K562 (cell line): ENCODE measurements around the gene AIM2. TPM values are rescaled to one million over a fixed set of nuclear protein-coding genes. Genes with fewer than 3 reads are reported as not detected.
A peak's percentile ranks its signal among the peaks of the same experiment; 100 is the strongest.

Source experiments
- CCNT2 ChIP-seq: IDR thresholded peaks from 2 replicates; pipeline ENCODE4 v1.6.1; 2011; ENCODE audit warnings: borderline replicate concordance, low read depth, mild to moderate bottlenecking, moderate library complexity, mixed read lengths, low read length; ENCODE audit not compliant: insufficient read length; ENCODE audit errors: extremely low read depth
- ETV1 ChIP-seq: fragments of 450-650 bp; conservative IDR thresholded peaks from 2 replicates; pipeline ENCODE4 v1.6.1; 2016; ENCODE audit warnings: missing genetic modification characterization, control low read depth, low read depth, missing compliant biosample characterization
- HMGN3 ChIP-seq: IDR thresholded peaks from 2 replicates; pipeline ENCODE4 v1.6.1; 2011; ENCODE audit warnings: borderline replicate concordance, low read depth, mild to moderate bottlenecking, mixed read lengths, low read length; ENCODE audit not compliant: insufficient read length; ENCODE audit errors: extremely low read depth
- IRF9 ChIP-seq: fragments of 450-650 bp; IDR thresholded peaks from 2 replicates; pipeline ENCODE4 v1.6.1; 2016; ENCODE audit warnings: missing biosample characterization, missing genetic modification characterization
- KDM1A ChIP-seq, 2 experiments: fragments of 450-650 bp; IDR thresholded peaks; 2 replicates each; pipeline ENCODE4 v1.6.1; 2016; ENCODE audit warnings: mild to moderate bottlenecking in 2 of 2
- TEAD4 ChIP-seq, 2 experiments: sonication (generic) in 1 of 2; formaldehyde crosslinking in 1 of 2; IDR thresholded peaks; 2 replicates each; pipeline versions ENCODE4 v1.6.1 to v1.8.0; 2012 to 2022; ENCODE audit warnings: borderline replicate concordance in 1 of 2, inconsistent platforms in 1 of 2, low read length in 1 of 2, mild to moderate bottlenecking in 1 of 2, missing genetic modification reagents in 1 of 2
- ZBTB40 ChIP-seq, 2 experiments: fragments of 450-650 bp in 1 of 2; sonication (generic) in 1 of 2; formaldehyde crosslinking in 1 of 2; IDR thresholded peaks; 2 replicates each; pipeline versions ENCODE4 v1.7.1 to v1.9.0; 2016 to 2022; ENCODE audit warnings: inconsistent platforms in 1 of 2, mild to moderate bottlenecking in 1 of 2, missing genetic modification reagents in 1 of 2
- polyA plus RNA-seq, 8 experiments: library from polyadenylated mRNA; depleted of rRNA in 4 of 8; stranded (reverse) in 5 of 8; unstranded in 3 of 8; fragments of >200 nt; fragmentation: Nextera tagmentation in 2 of 8; fragmentation: Illumina TruSeq in 1 of 8; extraction: Ambion mirVana in 2 of 8; extraction: Trizol in 1 of 8; gene quantifications; 2 replicates each; pipeline versions ENCODE4 v1.2.1 to v1.2.3, GENCODE V29; 2011 to 2014; ENCODE audit warnings: inconsistent platforms in 1 of 8, missing spikeins in 1 of 8
- total RNA-seq, 7 experiments: library from RNA; depleted of rRNA in 6 of 7; stranded (reverse); fragments of >200 nt in 6 of 7; fragmentation: Illumina TruSeq in 2 of 7; extraction: Trizol in 2 of 7; gene quantifications; 2 replicates each; pipeline versions ENCODE4 v1.2.1 to v1.2.3, GENCODE V29; 2011 to 2021; ENCODE audit warnings: low replicate concordance in 1 of 7
- TF ChIP-seq, protein P1 (sequence below), 2 experiments: fragments of 450-650 bp; IDR thresholded peaks; 2 replicates each; pipeline ENCODE4 v1.6.1; 2016

The AIM2 gene
- total and polyA plus RNA-seq, 9 of the 15 experiments (the other 6 are each of a cell fraction or from before 2014, with no cell fraction given) = 0.10 to 0.95 (median 0.22) TPM

DNA sequence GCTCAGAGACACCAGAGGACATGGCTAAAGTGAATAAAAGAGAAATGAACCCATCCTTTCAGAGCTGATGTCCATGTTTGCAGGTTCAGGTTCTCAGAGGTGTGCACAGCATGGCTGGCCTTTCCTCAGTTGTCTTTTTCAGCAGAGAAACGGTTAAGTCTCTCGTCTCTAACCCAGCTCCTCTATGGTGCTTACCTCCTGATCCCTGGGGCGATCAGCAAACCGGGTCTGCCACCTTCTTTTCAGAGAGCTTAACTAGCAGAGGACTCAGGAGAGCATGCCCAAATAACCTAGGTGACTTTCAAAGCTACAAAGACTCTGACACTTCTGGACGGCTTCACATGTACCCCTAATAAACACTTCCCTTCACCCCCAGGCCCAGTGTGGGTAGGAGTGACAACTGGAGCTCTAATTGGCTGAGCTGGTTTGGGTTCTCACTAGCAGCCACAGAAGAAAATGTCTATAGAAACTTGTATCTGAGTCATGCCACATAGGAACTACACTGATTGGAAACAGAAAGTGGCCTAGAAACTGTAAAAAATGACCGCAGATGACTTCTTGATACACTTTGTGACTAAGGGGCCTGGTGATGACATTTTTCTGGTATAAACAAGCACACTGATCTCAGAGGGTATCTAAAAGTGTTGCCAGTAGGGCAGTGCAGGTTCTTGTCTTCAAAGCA is at the start of gene AIM2 (continued):
- peak; percentile 17; the same call in 1 of the 2 replicates for TF ChIP-seq ZBTB40 (IDR thresholded peaks at IDR 0.05)
- TF ChIP-seq ZBTB40 (CRISPR knock-in tag; IDR thresholded peaks at IDR 0.05) = no peak
- no peak for TF ChIP-seq HMGN3
- TF ChIP-seq CCNT2 = peak; percentile 59
- no peak for TF ChIP-seq IRF9 (tag)
- TF ChIP-seq KDM1A (IDR thresholded peaks at IDR 0.05) = peak; percentile 98 to 99
- TF ChIP-seq, protein P1, sequence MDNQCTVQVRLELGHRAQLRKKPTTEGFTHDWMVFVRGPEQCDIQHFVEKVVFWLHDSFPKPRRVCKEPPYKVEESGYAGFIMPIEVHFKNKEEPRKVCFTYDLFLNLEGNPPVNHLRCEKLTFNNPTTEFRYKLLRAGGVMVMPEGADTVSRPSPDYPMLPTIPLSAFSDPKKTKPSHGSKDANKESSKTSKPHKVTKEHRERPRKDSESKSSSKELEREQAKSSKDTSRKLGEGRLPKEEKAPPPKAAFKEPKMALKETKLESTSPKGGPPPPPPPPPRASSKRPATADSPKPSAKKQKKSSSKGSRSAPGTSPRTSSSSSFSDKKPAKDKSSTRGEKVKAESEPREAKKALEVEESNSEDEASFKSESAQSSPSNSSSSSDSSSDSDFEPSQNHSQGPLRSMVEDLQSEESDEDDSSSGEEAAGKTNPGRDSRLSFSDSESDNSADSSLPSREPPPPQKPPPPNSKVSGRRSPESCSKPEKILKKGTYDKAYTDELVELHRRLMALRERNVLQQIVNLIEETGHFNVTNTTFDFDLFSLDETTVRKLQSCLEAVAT (IDR thresholded peaks at IDR 0.05) = peak in 1 of 2 experiments; percentile 89; a peak in 2 of 4 replicates
- peak; percentile 39; the same call in 1 of the 2 replicates for TF ChIP-seq ETV1 (tag)
- peak; percentile 63 for TF ChIP-seq TEAD4 (IDR thresholded peaks at IDR 0.05; ENCODE audit: low read length)
- no peak for TF ChIP-seq TEAD4 (CRISPR knock-in tag; IDR thresholded peaks at IDR 0.05; ENCODE audit: borderline replicate concordance)
